ENCODE data around the gene PLCD3.

The PLCD3 gene

DNA sequence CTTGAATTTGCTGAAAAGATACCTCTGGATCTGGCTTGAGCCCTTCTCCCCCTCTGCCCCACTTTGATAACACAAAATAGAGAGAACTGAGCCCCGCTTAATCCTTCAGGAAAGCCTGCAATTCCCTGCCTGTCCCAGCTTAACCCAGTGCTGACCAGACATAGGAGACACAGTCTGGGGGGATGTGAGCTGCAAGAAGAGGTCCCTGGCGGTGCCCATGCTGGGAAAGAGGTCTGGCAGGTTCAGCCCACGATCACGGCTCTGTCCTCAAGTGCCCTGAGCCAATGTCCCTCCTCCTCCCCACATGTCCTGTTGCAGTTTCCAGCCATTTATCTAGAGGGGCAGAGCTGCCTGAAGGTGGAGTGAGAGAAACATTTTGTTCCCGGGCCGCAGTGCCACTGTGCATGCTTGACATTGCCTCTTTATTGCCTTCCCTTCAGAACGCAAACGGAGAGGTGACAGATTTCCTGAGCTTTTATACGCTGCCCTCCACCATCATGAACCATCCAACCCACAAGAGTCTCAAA is 29.0 kb downstream of the PLCD3 start:
- no peak for DNase-seq (ENCODE audit: low spot score)

DNA sequence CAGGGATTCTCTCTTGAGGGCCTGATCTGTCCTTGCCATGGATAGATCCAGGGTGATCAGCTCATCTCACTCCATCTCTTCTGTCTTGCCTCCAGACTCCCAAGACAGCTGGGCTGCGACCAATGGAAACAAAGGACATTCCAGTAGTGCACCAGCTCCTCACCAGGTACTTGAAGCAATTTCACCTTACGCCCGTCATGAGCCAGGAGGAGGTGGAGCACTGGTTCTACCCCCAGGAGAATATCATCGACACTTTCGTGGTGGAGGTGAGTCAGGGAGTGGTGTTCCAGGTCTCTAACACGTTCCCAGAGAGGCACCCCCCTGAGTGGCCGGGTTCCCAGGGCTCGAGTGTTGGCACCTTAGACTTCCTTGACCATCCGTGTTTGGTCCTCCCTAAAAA is 29.5 kb downstream of the PLCD3 start:
- no peak for DNase-seq (ENCODE audit: low spot score)

DNA sequence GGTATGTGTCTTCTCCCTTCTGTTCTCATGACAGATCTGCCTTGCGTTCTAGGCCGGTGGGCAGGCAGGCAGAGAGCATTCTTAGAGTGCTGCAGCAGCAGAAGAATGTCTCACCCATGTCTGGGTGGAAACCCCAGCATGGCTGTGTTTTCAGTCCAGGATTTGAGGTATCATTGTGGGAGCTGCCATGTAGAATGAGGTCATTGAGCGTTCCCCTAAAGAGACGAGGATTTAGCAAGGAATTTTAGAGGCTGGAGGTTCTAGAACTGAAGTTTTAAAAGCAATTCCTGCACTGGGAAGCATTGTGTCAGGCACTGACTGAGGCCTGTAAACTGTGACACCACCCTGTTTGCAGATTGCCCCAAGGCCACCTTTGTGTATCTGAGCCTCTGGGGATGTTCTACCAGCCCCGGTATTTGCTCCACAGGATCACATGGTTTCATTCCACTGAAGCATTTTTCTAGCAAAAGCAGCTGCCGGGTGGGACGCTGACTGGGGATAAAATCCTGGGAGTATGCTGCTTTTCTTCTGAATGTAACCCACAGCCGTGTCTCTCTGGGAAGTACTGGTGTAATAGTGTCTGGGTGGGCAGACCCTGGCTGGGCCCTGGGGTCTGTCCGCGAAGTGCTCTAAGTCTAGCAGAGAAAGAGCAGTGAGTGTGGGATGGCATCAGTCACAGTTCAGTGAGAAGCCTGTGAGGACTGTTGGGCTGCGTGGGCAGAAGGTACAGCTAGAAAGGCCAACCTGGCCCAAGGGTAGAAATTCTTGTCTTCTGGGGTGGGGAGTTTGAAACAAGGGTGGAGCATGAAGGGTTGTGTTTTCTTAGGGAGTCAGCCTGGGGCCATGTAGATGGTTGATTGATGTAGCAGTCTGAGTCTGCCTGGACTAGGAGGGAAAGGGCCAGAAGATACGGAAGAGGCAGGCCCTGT is 30.2 kb downstream of the PLCD3 start:
- no peak for DNase-seq (ENCODE audit: low spot score)

DNA sequence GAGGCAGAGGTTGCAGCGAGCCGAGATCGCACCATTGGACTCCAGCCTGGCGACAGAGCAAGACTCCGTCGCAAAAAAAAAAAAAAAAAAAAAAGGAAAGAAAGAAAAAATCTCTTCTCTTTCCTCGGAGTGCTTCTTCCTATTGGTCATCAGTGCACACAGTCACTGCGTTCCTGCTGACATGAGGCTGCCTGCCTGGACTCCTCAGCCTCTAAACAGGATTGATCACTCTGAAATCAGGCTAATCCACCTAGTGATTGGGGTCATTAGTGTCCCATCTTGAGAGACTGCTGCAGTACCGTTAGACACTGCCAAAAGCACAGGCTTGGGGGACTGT is 30.8 kb downstream of the PLCD3 start:
- DNase-seq (ENCODE audit: low spot score) = no peak

DNA sequence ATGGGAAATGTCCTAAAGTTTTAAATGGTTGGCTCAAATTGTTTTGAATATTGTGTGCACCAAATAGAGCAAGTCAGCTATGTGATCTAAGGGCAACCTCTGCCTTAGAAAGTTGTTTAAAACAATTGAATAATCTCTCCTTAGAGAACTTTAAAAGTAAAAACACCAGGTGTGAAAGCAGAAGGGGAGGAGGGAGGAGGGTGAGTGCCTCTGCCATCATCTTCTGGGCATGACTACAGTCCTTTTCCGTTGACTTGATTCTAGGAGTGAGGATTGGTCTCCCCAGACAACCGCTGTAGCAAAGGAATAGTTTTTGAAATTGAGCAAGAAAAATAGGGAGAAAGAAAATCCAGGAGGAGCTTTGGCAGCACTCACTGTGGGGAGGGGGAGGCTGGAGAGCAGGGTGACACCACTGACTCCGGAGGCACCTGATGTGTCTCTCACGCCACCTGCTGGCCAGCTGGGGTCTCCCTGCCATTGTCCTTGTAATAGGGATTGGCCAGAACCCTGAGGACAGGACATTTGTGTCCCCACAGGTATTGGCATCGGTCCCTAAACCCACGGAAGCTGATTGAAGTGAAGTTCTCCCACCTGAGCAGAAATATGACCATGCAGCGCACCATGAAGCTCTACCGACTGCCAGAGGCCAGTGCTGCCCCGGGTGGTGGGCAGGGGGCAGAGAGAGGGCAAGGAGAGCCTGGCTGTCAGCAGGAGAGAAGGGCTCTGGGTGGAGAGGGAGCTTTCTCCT is 33.3 kb downstream of the PLCD3 start:
- peak; percentile 74 for DNase-seq (ENCODE audit: low spot score)

DNA sequence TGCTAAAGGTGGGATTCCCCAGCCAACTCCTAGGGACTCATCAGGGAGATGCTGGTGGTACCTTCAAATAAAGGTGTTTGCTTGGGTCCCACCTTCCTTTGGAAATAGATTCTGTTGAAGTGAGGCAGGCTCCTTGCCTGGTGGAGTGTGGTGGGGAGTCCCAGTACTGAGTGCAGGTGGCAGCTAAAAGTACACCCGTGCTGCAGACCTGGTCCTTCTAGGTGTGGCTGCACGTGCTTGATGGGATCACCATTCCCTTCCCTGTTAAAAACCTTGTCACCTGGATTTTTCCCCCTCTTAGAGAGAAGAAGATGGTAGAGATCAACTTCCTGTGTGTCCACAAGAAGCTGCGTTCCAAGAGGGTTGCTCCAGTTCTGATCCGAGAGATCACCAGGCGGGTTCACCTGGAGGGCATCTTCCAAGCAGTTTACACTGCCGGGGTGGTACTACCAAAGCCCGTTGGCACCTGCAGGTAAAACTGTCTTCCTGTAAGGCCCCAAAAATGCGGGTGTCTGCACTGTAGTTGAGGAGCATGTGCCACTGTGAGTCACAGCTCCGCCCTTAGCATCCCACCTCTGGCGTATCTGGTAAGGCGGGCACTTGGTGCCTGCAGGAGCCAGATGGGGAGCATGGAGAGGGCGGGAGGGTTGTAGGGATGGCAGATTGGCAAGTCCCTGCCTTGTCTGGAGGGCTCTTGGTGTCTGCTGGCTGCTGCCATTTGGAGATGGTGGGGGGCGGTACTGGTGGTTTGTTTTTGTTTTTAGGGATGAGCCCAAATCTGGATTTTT is 34.0 kb downstream of the PLCD3 start:
- no peak for DNase-seq (ENCODE audit: low spot score)

DNA sequence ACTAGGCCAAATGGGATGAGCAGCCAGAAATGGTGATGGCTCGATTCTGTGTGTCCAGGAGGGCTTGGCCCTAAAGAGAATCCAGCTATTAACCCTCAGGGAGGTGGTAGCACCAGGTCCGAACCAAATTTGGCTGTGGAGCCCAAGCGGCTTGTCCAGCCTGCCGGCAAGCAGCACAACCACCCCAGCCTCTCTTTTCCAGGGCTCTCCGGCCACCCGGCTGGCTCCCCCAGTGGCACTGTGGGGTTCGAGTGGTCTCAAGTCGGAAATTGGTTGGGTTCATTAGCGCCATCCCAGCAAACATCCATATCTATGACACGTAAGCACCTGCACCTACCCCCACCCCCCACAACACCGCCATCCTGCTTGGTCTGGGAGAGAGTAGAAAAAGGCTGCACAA is 35.4 kb downstream of the PLCD3 start:
- no peak for DNase-seq (ENCODE audit: low spot score)

DNA sequence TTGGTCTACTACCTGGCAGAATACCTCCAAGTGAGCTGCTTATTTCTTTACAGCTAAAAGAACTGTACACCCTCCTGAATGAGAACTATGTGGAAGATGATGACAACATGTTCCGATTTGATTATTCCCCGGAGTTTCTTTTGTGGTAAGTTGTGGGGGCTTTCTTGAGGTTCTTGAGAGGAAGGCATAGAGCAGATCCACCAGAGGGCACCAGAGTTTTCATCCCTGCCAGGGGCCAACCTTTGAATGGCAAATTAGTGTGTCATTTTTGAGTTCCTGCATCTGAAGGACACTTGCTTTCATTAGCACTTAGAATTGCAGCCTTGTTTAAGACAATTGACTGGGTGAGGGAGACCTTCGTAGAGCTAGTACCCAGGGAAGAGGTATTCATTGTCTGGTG is 36.2 kb downstream of the PLCD3 start:
- no peak for DNase-seq (ENCODE audit: low spot score)

DNA sequence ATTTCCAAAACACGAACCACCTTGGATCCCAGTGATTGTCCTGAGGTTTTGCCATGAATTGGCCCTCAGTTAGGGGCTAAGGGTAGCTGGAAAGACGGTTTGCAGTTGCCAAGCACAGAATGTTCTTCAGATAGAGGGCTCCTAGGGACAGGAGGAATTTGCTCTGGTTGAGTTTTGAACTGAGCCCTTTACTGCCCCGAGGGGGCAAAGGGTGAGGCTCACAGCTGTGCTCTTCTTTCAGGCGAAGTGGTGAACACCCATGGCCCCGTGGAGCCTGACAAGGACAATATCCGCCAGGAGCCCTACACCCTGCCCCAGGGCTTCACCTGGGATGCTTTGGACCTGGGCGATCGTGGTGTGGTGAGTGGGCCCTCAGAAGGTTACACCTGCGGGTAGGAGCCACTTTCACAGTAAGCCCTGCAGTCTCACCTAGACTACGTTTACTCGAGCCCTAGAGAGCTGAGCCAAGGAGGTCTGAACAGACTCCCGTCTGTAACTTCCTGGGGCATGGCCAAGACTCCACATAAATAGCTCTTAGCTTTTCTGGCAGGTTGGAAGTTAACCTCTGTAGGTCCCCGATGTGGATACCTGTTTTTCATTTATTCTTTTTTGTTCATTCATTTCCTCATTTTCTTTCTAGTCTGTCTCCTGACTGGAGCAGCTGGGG is 38.7 kb downstream of the PLCD3 start:
- DNase-seq (ENCODE audit: low spot score) = no peak

DNA sequence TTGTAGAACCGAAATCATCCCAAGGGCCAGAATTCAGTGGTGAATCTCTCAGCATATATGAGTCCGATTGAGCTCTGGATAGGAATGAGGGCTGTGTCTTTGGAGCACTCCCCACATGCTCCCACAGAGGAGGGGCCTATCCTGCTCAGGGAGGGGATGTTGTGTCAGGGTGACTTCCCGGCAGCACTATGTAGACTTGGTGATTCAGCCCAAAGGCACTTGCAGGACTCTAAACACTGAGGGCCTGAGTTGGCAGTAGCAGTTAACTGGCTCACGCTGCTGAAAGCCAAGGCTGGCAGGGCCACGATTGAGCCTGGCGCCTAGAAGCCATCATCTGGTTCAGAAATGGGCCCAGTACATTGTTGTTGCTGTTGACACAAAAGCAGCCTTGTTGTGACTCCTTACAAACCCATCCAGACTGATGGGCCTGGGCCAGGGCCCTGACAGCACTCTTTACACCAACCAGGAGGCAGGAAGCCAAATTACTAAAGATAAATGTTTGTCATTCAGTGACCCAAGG is 39.3 kb downstream of the PLCD3 start:
- DNase-seq (ENCODE audit: low spot score) = no peak

DNA sequence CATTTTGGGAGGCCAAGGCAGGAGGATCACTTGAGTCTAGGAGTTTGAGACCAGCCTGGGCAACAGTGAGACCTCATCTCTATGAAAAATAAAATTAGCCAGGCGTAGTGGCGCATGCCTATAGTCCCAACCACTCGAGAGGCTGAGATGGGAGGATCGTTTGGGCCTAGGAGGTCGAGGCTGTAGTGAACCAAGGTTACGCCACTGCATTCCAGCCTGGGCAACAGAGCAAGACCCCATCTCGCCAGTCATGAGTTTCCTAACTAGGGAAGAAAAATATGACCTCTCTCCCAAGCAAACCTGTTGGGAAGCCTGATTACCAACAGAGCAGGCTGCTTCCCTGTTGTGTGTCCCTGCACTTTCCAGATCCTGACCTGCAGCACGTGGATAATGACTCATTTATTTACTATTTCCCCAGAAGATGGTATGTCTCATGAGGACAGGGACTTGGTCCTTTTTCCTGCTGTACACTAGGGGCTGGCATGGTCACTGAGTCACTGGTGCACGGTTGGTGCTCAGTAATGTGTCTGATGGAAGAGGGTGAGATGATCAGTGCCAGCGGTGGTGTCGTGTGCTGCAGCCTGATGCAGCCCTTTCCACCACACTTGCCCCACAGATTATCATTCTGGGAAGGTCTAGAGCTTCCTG is 40.4 kb downstream of the PLCD3 start:
- DNase-seq (ENCODE audit: low spot score) = no peak

DNA sequence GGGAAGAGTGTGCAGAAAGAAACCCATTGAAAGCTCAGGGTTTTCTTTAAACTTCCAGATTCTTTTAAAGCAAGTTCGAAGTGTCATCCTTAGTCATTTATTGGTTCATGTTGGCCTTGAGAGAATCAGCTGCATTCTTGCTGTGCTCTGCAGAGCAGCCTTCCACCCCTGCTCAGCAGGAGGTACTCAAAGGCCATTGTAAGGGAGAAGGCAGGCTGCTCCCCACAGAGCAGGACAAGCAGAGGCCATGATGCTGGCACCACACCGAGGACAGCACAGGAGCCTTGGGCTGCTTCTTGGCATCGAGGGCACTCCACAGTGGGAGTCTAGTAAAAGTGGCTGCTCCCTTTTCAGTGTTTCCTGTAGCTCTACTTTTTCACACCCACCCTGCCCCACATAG is 41.6 kb downstream of the PLCD3 start:
- no peak for DNase-seq (ENCODE audit: low spot score)

DNA sequence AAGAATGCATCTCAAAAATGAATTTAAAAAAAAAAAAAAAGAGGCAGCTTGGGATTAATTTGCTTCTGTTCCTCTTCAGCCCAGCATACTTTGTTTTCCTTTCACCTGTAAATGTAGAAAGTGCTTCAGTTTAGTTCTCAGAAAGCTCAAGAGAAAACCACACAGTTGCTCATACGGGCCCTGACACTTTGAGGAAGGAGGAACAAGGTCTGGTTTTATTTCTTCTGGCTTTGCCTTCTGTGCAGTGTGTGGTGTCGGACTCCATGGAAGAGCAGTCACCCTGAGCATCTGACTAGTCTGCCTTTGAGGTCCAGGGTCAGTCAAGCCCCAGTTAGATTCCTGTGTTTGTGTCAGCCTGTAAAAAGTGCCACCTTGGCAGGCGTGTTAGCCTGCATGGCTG is 43.6 kb downstream of the PLCD3 start:
- DNase-seq (ENCODE audit: low spot score) = no peak

DNA sequence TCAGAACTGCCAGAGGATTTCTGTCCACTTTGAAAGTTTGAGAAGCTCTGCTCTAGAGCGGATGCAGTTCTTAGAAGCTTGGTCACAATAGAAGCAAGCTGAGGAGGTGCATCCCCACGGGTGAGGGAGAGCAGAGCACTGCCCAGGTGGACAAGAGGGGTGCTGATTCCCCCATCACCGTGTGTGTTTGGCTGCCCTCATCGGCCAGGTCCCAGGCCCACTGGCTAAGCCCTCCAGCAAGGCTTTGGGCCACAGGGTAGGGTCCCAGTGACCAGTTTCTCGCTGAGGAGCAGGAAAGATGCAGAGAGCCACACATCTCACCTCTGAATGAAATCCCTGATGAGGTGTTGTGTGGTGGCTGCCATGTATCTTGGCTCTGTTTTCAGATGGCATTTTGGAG is 44.3 kb downstream of the PLCD3 start:
- DNase-seq (ENCODE audit: low spot score) = no peak

DNA sequence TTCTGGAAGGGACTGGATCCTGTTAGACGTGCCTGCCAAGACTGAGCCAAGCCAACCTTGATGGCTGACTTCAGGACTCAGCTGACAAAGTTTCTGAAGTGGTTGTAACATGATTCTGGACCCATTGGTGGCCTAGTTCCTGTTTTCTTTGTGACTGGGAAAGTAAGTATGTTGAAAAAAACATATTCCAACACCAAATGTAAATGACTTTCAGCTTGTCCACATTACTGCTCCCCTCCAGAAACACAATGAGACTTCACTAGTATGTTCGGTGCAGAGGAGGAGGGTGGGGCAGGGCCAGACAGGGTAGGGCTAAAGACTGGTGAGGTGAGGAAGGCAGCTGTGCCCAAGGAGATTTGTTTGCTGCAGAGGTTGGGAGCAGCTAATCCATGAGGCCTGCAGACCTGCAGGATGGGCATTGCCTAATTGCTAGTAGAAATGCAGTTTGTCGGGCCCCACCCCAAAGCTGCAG is 44.8 kb downstream of the PLCD3 start:
- no peak for DNase-seq (ENCODE audit: low spot score)

DNA sequence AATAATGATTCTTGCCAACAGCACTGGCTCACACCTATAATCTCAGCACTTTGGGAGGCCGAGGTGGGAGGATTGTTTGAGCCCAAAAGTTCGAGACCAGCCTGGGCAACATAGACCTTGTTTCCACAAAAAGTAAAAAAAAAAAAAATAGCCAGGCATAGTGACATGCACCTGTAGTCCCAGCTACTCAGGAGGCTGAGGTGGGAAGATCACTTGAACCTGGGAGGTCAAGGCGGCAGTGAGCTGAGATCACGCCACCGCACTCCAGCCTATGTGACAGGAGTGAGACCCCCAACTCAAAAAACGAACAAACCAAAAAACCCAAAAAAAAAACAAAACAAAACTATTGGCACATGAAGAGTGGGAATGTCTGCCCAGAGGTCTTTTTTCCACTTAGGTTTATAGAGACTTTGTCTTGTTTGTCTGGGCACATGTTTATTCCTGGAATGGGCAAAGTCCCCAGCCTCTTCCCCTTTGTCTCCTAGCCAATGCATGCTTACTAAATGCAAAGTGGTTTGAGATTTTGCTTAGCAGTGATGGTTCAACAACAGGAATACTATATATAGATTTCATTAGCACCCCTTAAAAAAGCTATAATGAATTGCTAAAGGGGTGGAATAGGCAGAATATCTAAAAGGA is 45.3 kb downstream of the PLCD3 start:
- no peak for DNase-seq (ENCODE audit: low spot score)

DNA sequence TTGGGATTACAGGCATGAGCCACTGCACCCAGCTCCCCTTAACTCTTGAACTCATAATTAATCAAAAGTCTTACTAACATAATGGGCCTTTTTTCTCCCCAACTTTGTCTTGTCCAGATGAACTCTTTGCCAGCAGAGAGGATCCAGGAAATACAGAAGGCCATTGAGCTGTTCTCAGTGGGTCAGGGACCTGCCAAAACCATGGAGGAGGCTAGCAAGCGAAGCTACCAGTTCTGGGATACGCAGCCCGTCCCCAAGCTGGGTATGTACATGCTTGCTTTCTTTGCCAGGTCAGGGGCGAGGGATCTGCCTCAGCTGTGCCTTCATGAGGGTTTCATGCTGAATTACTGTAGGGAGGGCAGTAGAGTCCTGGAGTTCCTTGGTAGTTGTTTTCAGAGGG is 45.9 kb downstream of the PLCD3 start:
- DNase-seq (ENCODE audit: low spot score) = no peak

DNA sequence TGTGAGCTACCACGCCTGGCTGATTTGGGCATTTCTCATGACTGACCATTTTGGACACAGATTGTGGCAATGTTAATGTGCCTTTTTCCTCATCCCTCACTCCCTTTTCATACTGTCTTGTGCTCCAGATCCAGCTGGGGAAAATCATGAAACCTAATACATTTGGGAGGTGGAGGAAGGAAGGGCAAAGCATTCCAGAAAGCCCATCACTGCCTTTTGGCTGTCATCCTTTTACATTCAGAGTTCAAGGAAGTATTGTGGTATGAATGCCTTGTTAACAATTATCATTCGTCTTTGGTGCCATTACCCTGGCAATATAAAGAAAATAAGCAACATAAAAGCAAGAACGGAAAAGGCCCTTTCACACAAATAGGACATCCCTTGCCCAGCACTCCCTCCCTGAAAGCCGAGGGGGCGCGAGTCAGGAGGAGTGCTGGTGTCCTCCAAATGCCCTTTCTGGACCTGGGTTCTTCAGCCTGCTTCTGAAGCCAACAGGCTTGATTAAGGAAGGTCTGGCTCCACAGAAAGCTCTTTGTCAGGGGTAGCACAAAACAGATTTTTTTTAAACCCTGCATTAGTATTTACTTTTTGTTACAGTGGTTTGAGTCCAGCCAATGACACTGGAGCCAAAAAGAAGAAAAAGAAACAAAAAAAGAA is 51.1 kb downstream of the PLCD3 start:
- no peak for DNase-seq (ENCODE audit: low spot score)

DNA sequence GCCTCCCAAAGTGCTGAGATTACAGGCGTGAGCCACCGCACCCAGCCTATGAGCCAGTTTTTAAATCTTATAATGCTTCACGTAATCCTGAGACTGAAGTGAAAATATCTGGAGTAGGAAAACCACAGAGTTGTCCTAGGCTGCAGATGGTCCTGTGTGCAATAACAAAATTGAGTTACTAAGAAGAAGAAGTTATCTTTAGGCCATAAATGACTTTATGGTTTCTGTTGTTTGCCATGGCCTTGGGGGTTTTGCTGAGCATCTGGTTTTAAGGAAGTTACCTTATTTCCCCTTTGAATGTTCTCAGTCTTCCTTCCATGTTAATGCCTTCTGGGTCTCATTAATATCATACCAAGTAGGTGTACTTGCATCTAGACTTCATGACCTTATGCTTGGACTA is 54.7 kb downstream of the PLCD3 start:
- no peak for DNase-seq (ENCODE audit: low spot score)

Data from CD4-positive, alpha-beta T cell treated with Interleukin-6 at 100 ng/mL for 8 hours (primary cell).